Kidney epithelial cell (primary cell): Measurements from ENCODE around the gene NOL11. TPM values are rescaled to one million over a fixed set of nuclear protein-coding genes. Genes with fewer than 3 reads are reported as not detected.
"Not testable (repeated sequence)": the region's sequence is repeated elsewhere in the genome, so short reads cannot be mapped to it uniquely, and the experiment has no call there.

Source experiments
- DNase-seq: peaks from one replicate; pipeline ENCODE4 v3.0.0-alpha.2; 2010; ENCODE audit warnings: low read depth
- H3K27me3 ChIP-seq: 2 replicates; pipeline ENCODE4 v1.6.0; 2011; ENCODE audit warnings: low read length; ENCODE audit not compliant: control insufficient read depth, insufficient read depth
- H3K36me3 ChIP-seq: 2 replicates; pipeline ENCODE4 v1.5.1; 2011; ENCODE audit warnings: low read length; ENCODE audit not compliant: control insufficient read depth, insufficient read depth
- H3K4me3 ChIP-seq: 2 replicates; pipeline ENCODE4 v1.5.1; 2011; ENCODE audit warnings: low read depth, mild to moderate bottlenecking, control low read depth, low read length
- CTCF ChIP-seq: IDR thresholded peaks from 2 replicates; pipeline ENCODE4 v1.5.1; 2011; ENCODE audit warnings: mild to moderate bottlenecking, moderate library complexity, low read length, control low read depth, inconsistent platforms; ENCODE audit not compliant: insufficient read depth, poor library complexity, severe bottlenecking
- total RNA-seq: library from RNA; depleted of rRNA; stranded (reverse); fragments of >200 nt; gene quantifications from 2 replicates; pipeline ENCODE4 v1.2.3, GENCODE V29; 2015

Gene NOL11
- total RNA-seq, 1 donor from 2014 or later = 35.8 TPM

GRCh38 chr17:67725807-67726206, 8.1 kb downstream of the NOL11 start:
- no peak for DNase-seq
- H3K36me3 ChIP-seq = peaks cover 4% of the 10 kb centered on the region
- H3K4me3 ChIP-seq = no peak overlapping the region
- no peak for TF ChIP-seq CTCF
- no peaks in the 10 kb centered on the region for H3K27me3 ChIP-seq

GRCh38 chr17:67727152-67728039, 9.7 kb downstream of the NOL11 start:
- H3K4me3 ChIP-seq, H3K36me3 ChIP-seq, DNase-seq, H3K27me3 ChIP-seq: not testable (repeated sequence)

- TF ChIP-seq CTCF = no peak
- H3K36me3 ChIP-seq = peaks cover 4% of the 10 kb centered on the region
- DNase-seq = no peak
These were observed 12.2 kb downstream of the NOL11 start for GRCh38 chr17:67729903-67730302.

GRCh38 chr17:67730731-67731130, 13.0 kb downstream of the NOL11 start:
- peaks cover 4% of the 10 kb centered on the region for H3K36me3 ChIP-seq

More at GRCh38 chr17:67729903-67730302, 12.2 kb downstream of the NOL11 start:
- no peaks in the 10 kb centered on the region for H3K27me3 ChIP-seq
- no peak overlapping the region for H3K4me3 ChIP-seq

GRCh38 chr17:67733449-67733848, 15.7 kb downstream of the NOL11 start:
- Histone ChIP-seq H3K4me3 (no peak overlapping the region), H3K27me3 (no peaks in the 10 kb centered on the region), H3K36me3 (peaks cover 2% of the 10 kb centered on the region)
- TF ChIP-seq CTCF = no peak
- DNase-seq = no peak

More at GRCh38 chr17:67730731-67731130, 13.0 kb downstream of the NOL11 start:
- no peak overlapping the region for H3K4me3 ChIP-seq
- no peaks in the 10 kb centered on the region for H3K27me3 ChIP-seq
- no peak for DNase-seq
- TF ChIP-seq CTCF = no peak

GRCh38 chr17:67737145-67737544, 19.4 kb downstream of the NOL11 start:
- DNase-seq = no peak
- Histone ChIP-seq H3K36me3 (peaks cover 1% of the 10 kb centered on the region), H3K27me3 (no peaks in the 10 kb centered on the region), H3K4me3 (no peak overlapping the region)
- no peak for TF ChIP-seq CTCF
